NCI-H187 (cell line): Measurements from ENCODE around the gene MYBPHL.
"Not testable (repeated sequence)": the region's sequence is repeated elsewhere in the genome, so short reads cannot be mapped to it uniquely, and the experiment has no call there.

ENCODE experiments used
- DNase-seq, 2 experiments: peaks; one replicate each; lab custom pipeline; 2025; lab: John Stamatoyannopoulos, UW

The MYBPHL gene

GRCh38 chr1:109305991-109306390 lies 820 bp downstream of the MYBPHL start:
- peak in 1 of 2 experiments; percentile 13 for DNase-seq

GRCh38 chr1:109304226-109304920 lies 2.4 kb downstream of the MYBPHL start:
- DNase-seq = no peak

GRCh38 chr1:109301874-109302273 lies 4.9 kb downstream of the MYBPHL start:
- no peak for DNase-seq

GRCh38 chr1:109300650-109301151 lies 6.1 kb downstream of the MYBPHL start:
- no peak for DNase-seq

GRCh38 chr1:109299558-109300343 lies 7.1 kb downstream of the MYBPHL start:
- no peak for DNase-seq

- DNase-seq = no peak
Measured at GRCh38 chr1:109298666-109299557, 7.9 kb downstream of the MYBPHL start.

- no peak for DNase-seq
Measured at GRCh38 chr1:109296782-109297181, 10.0 kb downstream of the MYBPHL start.

DNA sequence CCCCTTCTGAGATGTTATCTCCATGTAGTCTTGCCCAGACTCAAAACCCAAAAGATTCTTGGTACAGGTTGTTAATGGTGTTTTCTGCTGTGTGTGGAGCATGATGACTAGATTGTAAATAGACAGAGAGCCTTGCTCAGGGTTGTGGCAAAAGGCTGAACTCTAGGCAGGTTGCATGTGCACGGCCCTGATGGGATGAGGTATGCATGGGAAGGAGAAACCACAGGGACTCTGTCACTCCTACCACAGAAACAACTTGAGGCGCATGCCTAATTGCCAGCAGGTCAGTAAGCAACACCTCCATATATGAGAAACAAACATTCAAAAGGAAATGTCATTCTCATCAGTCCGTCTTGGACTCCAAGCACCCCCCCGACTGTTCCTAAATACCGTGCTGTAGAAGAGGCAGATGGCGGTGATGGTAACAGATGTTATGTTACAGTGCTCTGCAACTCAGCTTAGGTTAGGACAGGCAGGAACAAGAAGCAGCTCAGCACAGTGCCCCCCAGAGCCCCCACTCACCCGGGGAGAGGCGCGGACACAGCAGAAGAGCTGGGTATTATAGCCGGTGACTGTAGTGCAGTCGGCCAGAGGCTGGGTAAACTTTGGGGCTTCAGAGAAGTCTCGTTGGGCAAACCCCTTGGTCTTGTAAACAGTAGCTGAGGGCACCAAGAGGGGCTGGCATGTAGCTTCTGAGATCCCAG lies 10.9 kb downstream of the MYBPHL start:
- DNase-seq = no peak

GRCh38 chr1:109294481-109294880 lies 12.3 kb downstream of the MYBPHL start:
- no peak for DNase-seq

GRCh38 chr1:109293026-109293425 lies 13.8 kb downstream of the MYBPHL start:
- DNase-seq = no peak

GRCh38 chr1:109292364-109292763 lies 14.4 kb downstream of the MYBPHL start:
- DNase-seq = no peak

DNA sequence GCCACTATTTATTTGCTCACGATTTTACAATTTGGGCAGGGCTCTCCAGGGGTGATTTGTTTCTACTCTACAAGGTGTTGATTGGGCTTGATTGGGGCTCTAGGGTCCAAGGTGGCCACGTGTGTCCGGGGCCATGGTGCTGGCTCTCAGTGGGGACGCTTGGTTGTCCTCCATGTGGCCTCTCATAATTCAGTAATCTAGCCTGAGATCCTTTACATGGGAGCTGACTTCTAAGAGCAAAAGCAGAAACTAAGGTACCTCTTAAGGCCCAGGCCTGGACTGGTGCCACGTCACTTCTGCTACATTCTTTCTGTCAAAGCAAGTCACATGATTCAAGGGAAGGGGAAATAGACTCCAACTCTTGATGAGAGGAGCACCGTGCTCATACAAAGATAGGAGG lies 15.8 kb downstream of the MYBPHL start:
- DNase-seq = no peak

GRCh38 chr1:109290137-109290536 lies 16.7 kb downstream of the MYBPHL start:
- DNase-seq = no peak

- not testable (repeated sequence) for DNase-seq
Measured at GRCh38 chr1:109286762-109287161, 20.0 kb downstream of the MYBPHL start.

- no peak for DNase-seq
Measured at GRCh38 chr1:109283748-109284600, 22.8 kb downstream of the MYBPHL start.

DNA sequence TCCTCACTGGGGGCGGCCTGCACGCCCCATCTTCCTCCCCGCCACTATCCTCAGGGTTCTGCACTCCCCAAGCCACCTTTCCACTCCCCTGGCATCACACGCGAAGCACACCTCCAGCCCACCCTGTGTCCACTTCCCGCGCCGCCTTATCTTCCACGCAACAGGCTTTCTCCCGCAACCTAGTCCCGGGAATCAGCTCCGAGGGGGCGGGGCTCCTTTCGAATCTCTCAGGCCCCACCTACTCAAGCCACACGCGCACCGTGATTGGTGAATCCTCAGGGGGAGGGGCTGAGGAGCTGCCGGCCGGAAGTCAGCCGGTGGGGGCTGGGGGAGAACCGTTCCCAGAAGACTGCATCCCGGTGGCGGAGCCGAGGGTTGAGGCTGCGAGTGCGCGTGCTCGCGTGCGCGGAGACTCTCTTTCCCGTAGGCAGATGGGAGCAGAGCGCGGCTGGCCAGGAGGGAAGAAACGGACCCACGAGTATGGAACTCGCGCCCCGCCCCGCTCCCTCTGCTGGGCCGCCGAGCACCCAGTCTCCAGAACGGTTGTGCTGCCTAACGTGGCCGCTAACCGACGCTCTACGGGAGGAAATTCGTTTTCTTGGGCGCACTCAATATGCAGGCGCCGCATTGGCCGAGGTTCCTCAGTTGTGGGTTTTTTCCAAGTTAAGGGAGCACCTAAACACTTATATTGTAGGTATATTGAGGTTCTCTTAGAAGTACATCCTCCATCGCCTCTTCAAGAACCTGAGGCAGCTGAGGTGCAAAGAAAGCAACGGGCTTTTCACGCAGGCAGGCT lies 23.7 kb downstream of the MYBPHL start, which contains the start of gene PSRC1:
TSS of gene PSRC1 (minus strand) at position 194 of the 796 bp plus-strand sequence.
- DNase-seq = peak; percentile 90 to 95

DNA sequence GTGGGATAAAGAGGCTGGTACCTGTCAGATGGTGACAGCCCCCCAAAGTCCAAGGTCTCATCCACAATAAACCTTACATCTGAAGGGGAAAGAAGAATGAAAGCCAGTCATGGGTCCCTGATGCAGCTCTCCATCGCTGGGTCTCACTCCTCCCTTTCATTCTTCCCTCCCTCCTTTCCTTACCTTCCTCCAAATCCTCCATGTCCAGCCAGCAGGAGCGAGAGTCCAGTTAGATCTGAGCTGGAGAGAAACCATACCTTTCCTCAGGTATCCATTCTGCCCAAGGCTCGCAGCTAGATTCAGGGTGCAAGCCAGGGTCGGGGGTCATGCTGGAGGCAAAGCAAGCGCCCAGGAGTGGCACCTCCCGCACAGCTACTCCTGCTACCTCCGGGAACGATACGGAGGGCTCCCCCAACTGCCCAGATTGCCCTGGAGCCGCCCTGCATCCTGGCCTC lies 24.3 kb downstream of the MYBPHL start:
- no peak for DNase-seq

DNA sequence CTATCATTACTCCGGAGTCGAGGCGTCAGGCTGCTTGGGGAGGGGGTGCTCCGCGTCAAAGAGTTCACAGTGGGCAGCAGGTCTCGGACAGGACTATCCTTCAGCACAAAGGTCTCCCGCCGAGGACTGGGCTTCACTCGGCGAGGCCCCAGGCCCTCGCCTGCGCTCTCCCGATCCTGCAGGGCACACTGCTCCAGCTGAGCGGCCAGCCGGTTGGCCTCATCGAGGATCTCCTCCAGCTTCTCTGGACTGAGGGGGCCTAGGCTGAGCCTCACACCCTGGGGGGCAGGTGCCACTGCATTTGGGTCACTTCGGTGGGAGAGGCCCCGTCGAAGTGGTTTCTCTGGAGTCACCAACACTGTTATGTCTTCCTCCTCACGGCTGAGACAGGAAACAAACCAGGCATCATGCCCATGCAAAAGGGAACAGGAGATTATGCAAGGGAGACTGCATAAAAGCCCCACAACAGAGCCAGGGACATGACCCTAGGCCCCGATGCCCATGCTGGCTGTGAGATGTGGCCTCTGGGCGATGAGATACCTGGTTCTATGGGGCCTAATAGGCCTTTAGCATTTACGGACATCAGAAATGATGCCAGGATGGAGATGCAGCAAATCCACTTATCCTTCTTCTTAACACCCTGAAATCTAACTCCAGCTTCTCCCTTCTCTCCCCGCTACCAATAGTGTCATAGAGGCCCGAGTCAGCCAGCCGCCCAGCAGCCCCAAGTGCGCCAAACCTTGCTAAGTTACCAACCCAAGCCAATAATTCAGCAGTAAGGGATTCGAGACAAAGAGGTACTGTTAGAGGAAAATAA lies 24.9 kb downstream of the MYBPHL start:
- DNase-seq = no peak

DNA sequence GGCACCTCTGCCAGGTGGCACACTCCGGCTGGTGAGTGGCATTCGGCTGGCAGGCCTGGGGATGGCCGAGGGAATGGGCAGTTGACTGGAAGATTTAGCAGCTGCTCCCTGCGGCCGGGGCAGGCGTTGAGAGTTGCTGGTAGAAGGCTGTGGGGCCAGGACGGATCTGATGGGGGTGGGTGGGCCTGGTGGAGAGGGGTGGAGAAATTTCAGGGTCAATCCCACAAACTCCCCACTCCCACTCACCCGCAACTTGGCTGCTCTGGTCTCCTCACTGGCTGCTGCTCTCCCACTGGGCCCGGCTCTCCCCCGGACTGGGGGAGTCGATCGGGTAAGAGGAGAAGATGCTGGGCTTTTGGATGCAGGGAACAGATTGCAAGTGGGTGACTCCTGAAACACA lies 25.9 kb downstream of the MYBPHL start:
- no peak for DNase-seq
